CD4-positive, alpha-beta T cell treated with Interleukin-2 at 100 ng/mL for 4 hours (primary cell): ENCODE data around the gene XRCC4.
"Not testable (repeated sequence)": the region's sequence is repeated elsewhere in the genome, so short reads cannot be mapped to it uniquely, and the experiment has no call there.

Experiments
- DNase-seq: peaks from one replicate; pipeline ENCODE4 v3.0.0-alpha.2; 2020; ENCODE audit warnings: low spot score

XRCC4 gene

GRCh38 chr5:83348281-83348780 lies 271.0 kb downstream of the XRCC4 start:
- no peak for DNase-seq

- DNase-seq = no peak
Observed at GRCh38 chr5:83353231-83353630, 275.9 kb downstream of the XRCC4 start.

GRCh38 chr5:83353774-83354173 lies 276.4 kb downstream of the XRCC4 start:
- no peak for DNase-seq

DNA sequence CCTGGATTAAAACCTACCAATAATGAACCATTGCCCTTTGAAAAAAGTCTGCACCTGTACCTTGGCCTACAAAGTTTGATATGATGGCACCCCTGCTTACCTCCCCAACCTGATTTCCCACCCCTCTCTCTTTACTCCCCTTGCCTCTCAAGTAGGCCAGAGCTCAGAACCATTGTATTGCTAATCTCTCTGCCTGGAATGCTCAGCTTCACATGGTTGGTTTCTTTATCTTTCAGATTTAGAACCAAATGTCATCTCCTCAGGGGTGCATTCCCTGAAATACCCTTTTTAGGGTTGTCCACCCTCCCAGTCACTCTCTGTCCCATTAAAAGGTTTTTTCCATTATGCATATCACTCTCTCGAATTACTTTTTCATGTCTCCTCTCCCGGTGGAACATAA lies 277.6 kb downstream of the XRCC4 start:
- DNase-seq = no peak

- DNase-seq = not testable (repeated sequence)
Observed at GRCh38 chr5:83355482-83356014, 278.2 kb downstream of the XRCC4 start.

GRCh38 chr5:83357621-83358231 lies 280.4 kb downstream of the XRCC4 start:
- DNase-seq = no peak

GRCh38 chr5:83360573-83360972 lies 283.2 kb downstream of the XRCC4 start:
- DNase-seq = no peak

DNA sequence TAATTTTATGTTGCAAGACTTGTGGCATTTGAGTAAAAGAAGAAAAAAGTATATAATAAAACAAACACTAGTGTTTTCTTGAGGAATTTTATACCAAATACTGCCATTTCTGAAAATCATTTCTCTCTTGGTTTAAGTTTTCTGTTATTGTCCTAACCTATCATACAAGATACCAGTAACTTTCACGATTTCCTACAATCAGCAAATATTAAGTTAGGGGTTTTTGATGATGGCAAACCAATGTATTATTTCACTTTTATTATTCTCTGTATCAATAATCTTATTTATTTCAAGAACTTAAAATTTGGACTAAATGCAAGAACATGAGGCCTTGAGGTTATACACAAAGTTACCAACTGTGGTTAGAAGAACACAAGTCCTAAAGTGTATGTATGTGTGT lies 285.2 kb downstream of the XRCC4 start:
- no peak for DNase-seq

GRCh38 chr5:83363111-83363885 lies 286.0 kb downstream of the XRCC4 start:
- DNase-seq = no peak

DNA sequence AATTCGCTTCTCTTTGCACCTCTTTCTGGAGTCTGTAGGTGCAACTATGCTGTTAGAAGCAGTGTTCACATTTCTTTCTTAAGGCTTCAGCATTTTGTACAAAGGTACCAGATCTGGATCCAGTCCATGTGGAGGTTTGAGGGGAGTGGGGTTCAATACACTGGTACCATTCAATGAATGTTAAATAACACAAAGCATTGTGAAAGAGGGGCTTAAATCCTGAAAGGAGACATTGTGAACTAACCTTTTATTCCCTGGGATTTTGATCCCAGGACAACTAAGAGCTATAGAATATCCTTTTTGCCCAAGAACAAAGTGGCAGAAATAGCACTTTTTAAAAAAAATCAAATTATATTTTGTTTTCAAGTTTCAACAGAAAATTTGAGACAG lies 286.5 kb downstream of the XRCC4 start:
- DNase-seq = no peak

DNA sequence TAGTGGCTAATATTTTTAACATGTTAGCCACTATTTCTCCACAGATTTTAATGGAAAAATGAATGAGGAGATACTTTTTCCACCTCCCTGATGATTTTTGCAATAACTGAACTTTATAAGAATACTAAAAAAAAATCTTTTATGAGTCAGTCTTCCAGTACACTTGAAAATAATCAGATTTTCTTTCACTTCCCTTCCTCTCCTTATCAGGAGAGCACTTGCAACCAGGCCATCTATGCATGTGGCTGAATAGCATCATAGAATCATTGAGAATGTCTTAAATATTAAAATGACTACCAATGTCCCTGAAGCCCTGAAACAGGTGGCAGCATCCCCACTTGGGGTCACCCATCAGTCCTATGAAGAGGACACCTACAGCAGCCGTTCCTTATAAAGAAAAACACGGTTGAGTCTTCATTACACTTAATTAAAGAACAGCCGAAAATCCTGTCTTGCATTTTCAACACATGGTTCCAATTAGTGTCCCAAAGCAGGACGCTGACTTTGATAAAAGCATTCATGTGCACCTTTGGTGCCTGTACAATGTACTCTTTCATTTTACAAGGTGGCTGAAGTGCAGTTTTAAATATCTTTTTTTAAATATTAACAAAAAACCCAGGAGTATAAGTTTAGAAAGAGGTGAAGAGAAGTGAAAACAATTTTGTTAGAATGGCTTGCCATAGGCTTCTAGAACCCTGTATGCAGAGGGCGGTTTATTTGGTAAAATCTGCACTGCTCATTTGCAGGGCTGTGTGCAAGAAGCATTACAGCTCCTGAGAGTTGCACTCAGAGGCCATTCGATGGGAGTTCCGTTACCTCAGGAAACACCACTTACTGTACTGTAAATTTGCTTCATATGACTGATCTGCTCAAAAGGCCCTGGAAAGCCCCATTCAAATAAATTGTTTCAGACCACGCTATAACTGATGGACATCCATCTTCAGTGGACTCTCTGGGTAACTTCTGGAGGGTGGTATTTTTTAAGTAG lies 287.3 kb downstream of the XRCC4 start:
- no peak for DNase-seq

- DNase-seq = peak; percentile 2
Observed at GRCh38 chr5:83368319-83368718, 291.0 kb downstream of the XRCC4 start.

DNA sequence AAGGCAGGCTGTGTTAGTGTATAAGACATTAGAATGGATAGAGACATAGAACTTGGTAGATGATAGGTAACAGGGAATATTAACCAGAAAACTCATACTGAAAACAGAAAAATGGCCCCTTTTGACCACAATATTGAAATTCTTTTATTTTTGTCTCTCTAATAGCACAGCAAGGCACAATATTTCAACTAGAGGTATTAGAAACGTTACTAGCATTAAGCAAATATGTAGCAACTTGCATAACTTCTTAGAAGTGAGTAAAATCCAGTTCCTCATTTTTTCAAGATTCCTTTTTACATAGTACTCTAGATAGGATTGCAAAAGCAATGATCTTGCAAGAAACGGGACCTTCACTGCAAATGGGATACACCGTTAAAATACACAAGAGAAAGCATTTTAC lies 291.5 kb downstream of the XRCC4 start:
- DNase-seq = no peak

DNA sequence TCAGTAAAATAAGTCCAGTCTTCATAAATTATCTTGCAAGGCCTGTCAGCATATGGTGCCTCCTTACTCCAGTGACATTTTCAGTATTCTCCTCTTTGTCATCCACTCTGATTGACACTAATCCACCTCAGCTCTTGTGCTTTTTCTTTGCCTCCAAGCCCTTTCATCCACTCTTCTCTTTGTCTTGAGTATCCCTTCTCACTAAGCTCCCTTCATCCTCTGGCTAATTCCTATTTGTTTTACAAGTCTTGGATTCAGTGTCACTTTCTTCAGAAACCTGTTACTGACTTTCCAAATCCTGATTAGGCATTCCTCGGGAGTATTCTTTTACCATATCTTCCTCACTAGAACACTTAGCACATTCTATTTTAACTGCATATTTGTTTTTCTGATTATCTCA lies 293.6 kb downstream of the XRCC4 start:
- DNase-seq = no peak

- no peak for DNase-seq
Observed at GRCh38 chr5:83371726-83372125, 294.4 kb downstream of the XRCC4 start.

DNA sequence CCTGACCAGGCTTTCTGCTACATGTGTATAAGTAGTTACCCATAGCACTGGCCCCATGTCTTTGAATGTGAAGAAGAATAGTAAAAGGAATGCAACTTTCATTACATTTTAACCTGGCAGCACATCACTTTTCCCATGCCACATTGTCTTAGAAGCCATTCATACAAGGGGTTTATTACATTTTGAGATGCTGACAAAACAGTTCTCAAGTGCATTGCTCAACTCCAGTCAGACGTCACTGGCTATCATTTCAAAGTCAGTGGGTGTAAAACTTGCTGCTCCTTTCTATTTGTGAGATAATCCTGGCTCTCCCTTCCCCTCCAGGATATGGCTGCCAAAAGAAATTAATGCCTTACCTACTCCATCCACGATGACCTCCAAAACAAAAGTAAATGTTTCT lies 297.2 kb downstream of the XRCC4 start:
- DNase-seq = no peak

- DNase-seq = no peak
Observed at GRCh38 chr5:83375049-83375745, 297.9 kb downstream of the XRCC4 start.

DNA sequence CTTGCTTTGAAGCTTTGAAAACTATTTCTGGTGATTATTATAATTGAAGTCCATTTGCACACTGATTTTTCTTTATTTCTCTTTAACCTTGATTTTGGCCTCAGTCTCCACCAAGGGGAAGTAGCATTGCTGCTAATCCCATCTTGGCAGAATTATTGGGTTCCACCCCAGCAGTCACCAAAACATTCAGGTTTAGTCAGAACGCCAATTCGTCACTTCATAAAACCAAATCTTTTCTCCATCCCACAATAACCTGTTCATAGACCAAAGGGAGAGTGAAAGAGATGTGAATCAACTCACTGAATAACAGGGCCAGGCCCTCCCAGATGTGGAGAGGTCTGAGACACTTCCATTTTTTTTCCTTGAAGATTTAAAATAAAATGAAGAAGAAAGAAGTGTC lies 299.1 kb downstream of the XRCC4 start:
- no peak for DNase-seq

DNA sequence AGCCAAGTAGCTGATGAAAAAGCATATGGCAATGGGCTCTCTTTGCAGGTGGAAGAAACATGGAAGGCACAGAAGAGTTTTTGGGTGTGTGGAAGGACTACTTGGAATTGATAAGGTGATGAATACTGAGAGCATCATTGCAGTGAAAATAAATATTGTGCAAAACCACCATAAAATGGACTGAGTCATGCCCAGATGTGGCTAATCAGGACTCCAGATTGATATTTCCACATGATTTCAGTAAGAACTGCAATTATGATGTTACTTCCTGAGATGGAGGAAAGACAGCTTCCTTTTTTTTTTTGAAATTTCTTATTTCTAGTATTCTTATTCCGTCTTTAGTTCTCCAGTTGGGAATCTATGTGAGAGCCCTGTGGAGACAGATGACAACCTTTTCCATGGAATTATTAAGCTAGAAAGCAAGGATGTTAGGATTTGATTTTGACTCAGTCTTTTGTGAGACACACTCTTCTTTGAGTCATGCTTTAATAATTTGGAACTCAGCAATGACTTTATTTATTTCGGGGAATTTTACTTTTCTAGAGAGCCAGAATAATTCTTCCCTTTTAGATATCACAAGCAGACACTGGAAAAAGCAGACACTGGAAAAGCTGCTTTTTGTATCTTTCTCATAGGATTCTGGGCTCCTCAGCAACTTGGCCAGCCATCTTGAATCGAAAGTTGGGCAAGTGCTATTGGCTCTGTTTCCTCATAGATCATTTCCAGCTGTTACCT lies 300.0 kb downstream of the XRCC4 start:
- DNase-seq = no peak

DNA sequence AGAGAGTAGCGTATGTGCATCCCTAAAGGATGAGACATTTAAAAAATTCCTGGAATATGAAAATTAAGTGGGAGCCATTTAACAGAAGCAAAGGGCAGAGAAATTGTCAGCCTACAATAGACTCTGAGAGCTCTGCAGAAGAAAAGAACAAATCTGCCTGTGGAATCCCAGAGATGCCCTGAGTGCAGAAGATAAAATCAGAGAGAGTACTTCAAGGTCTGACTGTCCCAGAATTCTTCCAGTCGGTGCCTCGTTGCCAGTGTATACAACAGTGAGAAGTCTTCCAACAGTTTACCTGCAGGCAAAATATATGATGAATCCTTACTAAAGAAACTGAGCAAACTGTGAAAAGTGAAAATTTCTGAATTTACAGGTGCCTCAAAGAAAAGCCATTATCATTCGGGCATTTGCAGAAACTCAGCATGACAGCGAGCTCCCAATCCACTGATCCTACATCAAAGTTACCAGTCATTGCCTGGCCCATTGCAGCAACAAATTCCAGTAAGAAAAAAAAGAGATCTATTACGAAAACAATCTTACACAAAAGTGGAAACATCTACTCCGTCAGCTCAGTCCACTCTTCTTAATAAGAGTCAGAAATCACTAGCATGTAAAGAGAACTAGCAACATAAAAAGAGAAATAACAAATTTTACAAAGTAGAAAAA lies 301.4 kb downstream of the XRCC4 start:
- no peak for DNase-seq
